Measurements from ENCODE around the gene HIPK3. TPM values are rescaled to one million over a fixed set of nuclear protein-coding genes. Genes with fewer than 3 reads are reported as not detected.
A peak's percentile ranks its signal among the peaks of the same experiment; 100 is the strongest.

HIPK3 gene
- polyA plus RNA-seq, 1 donor (not counting 4 experiments of a cell fraction or from before 2014, with no cell fraction given) = 37.3 TPM

- Histone ChIP-seq H3K27ac (ENCODE audit: control insufficient read depth, insufficient read depth, low read length) (no peak overlapping the region), H3K9ac (ENCODE audit: control insufficient read depth, extremely low read depth, insufficient read depth, low read length) (no peak overlapping the region), H3K9me3 (ENCODE audit: control insufficient read depth, low read depth, low read length) (no peaks in the 10 kb centered on the region), H3K4me1 (ENCODE audit: control insufficient read depth, extremely low read depth, insufficient read depth, low read length) (no peaks in the 10 kb centered on the region), H3K36me3 (ENCODE audit: control insufficient read depth in 2 of 2, extremely low read depth in 1 of 2, insufficient read depth in 2 of 2, low read length in 2 of 2) (no peaks in the 10 kb centered on the region), H3K79me2 (ENCODE audit: control insufficient read depth, insufficient read depth, low read length) (no peaks in the 10 kb centered on the region), H3K9me1 (ENCODE audit: control insufficient read depth, extremely low read depth, insufficient read depth, low read length) (no peaks in the 10 kb centered on the region), H3K4me2 (ENCODE audit: control insufficient read depth, extremely low read depth, insufficient read depth, low read depth, low read length) (no peak overlapping the region), H4K20me1 (ENCODE audit: control insufficient read depth, extremely low read depth, insufficient read depth, low read length) (no peaks in the 10 kb centered on the region), H2AFZ (ENCODE audit: control insufficient read depth, low read length) (no peak overlapping the region), H3K4me3 (ENCODE audit: control insufficient read depth in 2 of 3, extremely low read depth in 1 of 3, insufficient read depth in 2 of 3, low read depth in 1 of 3, low read length in 3 of 3) (no peak overlapping the region), H3K27me3 (ENCODE audit: control insufficient read depth, extremely low read depth, insufficient read depth, low read length) (no peaks in the 10 kb centered on the region)
- TF ChIP-seq CTCF (optimal IDR thresholded peaks at IDR 0.05 in 1 of 3, IDR thresholded peaks at IDR 0.05 in 1 of 3, conservative IDR thresholded peaks at IDR 0.05 in 1 of 3; ENCODE audit: extremely low read depth in 1 of 3, insufficient read depth in 2 of 3, low read length in 3 of 3) (no peak), EZH2 (IDR thresholded peaks at IDR 0.05; ENCODE audit: low read length) (no peak)
- dilution Hi-C loops (cut with MboI; ENCODE audit: extremely low pct_ligation_motif_present, low sequenced_read_pairs) = no loop called here
- DNase-seq (ENCODE audit: low read depth, low spot score) (no peak), FAIRE-seq (no peak)
Measured at GRCh38 chr11:33360642-33361041, 103.5 kb downstream of the HIPK3 start.

DNA sequence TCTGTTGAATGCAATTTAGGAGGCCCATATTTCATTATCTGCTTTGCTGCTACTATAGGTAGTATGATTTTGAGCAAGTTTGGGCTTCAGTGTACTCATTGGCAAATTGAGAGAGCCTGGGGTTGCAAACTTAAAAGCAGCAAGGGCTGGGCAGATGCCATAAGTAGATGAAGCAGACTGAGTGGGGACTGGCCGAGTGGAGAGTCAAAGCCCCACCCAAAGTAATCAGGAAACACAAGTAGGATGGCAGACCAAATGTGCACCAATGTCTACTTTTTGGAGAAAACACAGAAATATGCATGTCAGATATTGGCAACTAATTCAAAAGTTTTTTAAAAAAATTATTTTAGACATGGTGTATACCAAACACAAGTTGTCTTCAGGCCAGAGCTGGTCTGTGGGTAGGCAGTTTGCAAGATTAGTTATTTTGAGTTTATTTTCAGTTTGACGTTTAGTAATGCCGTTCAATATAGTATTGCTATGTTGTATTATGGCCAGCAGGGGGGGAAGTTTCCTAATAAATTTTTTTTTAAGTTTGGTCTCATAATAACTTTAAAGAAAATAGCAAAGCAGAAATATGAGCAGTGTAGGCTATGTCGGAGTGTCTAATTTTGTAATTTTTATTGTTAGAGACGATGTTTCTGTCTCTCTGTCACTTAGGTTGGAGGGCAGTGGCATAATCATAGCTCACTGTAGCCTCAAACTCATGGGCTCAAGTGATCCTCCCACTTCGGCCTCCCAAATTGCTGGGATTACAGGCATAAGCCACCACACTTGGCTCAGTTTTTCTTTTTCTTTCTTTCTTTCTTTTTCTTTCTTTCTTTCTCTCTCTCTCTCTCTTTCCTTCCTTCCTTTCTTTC lies 105.1 kb downstream of the HIPK3 start:
- no peaks in the 10 kb centered on the region for H3K36me3 ChIP-seq (ENCODE audit: control insufficient read depth in 2 of 2, extremely low read depth in 1 of 2, insufficient read depth in 2 of 2, low read length in 2 of 2)
- peak in 2 of 3 experiments; percentile 24 for TF ChIP-seq CTCF (optimal IDR thresholded peaks at IDR 0.05 in 1 of 3, IDR thresholded peaks at IDR 0.05 in 1 of 3, conservative IDR thresholded peaks at IDR 0.05 in 1 of 3; ENCODE audit: extremely low read depth in 1 of 3, insufficient read depth in 2 of 3, low read length in 3 of 3)
- TF ChIP-seq EZH2 (IDR thresholded peaks at IDR 0.05; ENCODE audit: low read length) = no peak
- H4K20me1 ChIP-seq (ENCODE audit: control insufficient read depth, extremely low read depth, insufficient read depth, low read length) = no peaks in the 10 kb centered on the region
- no peak overlapping the region for H3K4me2 ChIP-seq (ENCODE audit: control insufficient read depth, extremely low read depth, insufficient read depth, low read depth, low read length)
- FAIRE-seq (peak; percentile 63), DNase-seq (ENCODE audit: low read depth, low spot score) (no peak)
- no peak overlapping the region for H3K27ac ChIP-seq (ENCODE audit: control insufficient read depth, insufficient read depth, low read length)
- H3K27me3 ChIP-seq (ENCODE audit: control insufficient read depth, extremely low read depth, insufficient read depth, low read length) = no peaks in the 10 kb centered on the region
- H3K4me3 ChIP-seq (ENCODE audit: control insufficient read depth in 2 of 3, extremely low read depth in 1 of 3, insufficient read depth in 2 of 3, low read depth in 1 of 3, low read length in 3 of 3) = no peak overlapping the region
- H3K9me1 ChIP-seq (ENCODE audit: control insufficient read depth, extremely low read depth, insufficient read depth, low read length) = no peaks in the 10 kb centered on the region
- H3K4me1 ChIP-seq (ENCODE audit: control insufficient read depth, extremely low read depth, insufficient read depth, low read length) = no peaks in the 10 kb centered on the region
- H3K79me2 ChIP-seq (ENCODE audit: control insufficient read depth, insufficient read depth, low read length) = no peaks in the 10 kb centered on the region
- H3K9me3 ChIP-seq (ENCODE audit: control insufficient read depth, low read depth, low read length) = no peaks in the 10 kb centered on the region
- H3K9ac ChIP-seq (ENCODE audit: control insufficient read depth, extremely low read depth, insufficient read depth, low read length) = no peak overlapping the region
- dilution Hi-C loops (cut with MboI; ENCODE audit: extremely low pct_ligation_motif_present, low sequenced_read_pairs) = no loop called here
- no peak overlapping the region for H2AFZ ChIP-seq (ENCODE audit: control insufficient read depth, low read length)

Measured in keratinocyte (primary cell).